Mesothelial cell of epicardium (in vitro differentiated cells): Measurements from ENCODE around the gene COL8A2. TPM values are rescaled to one million over a fixed set of nuclear protein-coding genes. Genes with fewer than 3 reads are reported as not detected.

Experiments used
- DNase-seq, 2 experiments: peaks; one replicate each; pipeline ENCODE4 v3.0.0; 2021; ENCODE audit warnings: low spot score in 2 of 2; ENCODE audit not compliant: unreplicated experiment in 2 of 2
- H3K27ac Mint-ChIP-seq: 2 replicates; pipeline ENCODE4 v1.8.0; 2021; ENCODE audit warnings: mixed read lengths
- H3K27me3 Mint-ChIP-seq: 2 replicates; pipeline ENCODE4 v1.8.0; 2021; ENCODE audit warnings: low read depth, mixed read lengths
- H3K36me3 Mint-ChIP-seq: 2 replicates; pipeline ENCODE4 v1.8.0; 2021; ENCODE audit warnings: mixed read lengths
- H3K4me1 Mint-ChIP-seq: 2 replicates; pipeline ENCODE4 v1.8.0; 2021; ENCODE audit warnings: mixed read lengths
- H3K4me3 Mint-ChIP-seq: 2 replicates; pipeline ENCODE4 v1.8.0; 2021; ENCODE audit warnings: mild to moderate bottlenecking, moderate library complexity, mixed read lengths
- H3K9me3 Mint-ChIP-seq: 2 replicates; pipeline ENCODE4 v1.8.0; 2021; ENCODE audit warnings: mixed read lengths
- total RNA-seq: library from RNA; stranded (reverse); gene quantifications from 3 replicates; pipeline ENCODE4 v1.2.1, GENCODE V29; 2021
- TF ChIP-seq, protein P1 (sequence below): fragments of 200-600 bp; sonication (generic); IDR thresholded peaks from one replicate; pipeline ENCODE4 v1.5.0; 2021; ENCODE audit warnings: antibody characterized with exemption; ENCODE audit not compliant: unreplicated experiment

The COL8A2 gene
- total RNA-seq, 1 donor from 2014 or later: 10.4 TPM

GRCh38 chr1:36168514-36168913, 43.5 kb upstream of the COL8A2 start:
- peaks cover 7% of the 10 kb centered on the region for H3K4me1 Mint-ChIP-seq
- no peak overlapping the region for H3K4me3 Mint-ChIP-seq
- DNase-seq: no peak
- H3K36me3 Mint-ChIP-seq: peaks cover 22% of the 10 kb centered on the region
- H3K9me3 Mint-ChIP-seq: no peaks in the 10 kb centered on the region
- peak overlapping the region; percentile 2 for H3K27ac Mint-ChIP-seq
- H3K27me3 Mint-ChIP-seq: no peaks in the 10 kb centered on the region
- TF ChIP-seq, protein P1, sequence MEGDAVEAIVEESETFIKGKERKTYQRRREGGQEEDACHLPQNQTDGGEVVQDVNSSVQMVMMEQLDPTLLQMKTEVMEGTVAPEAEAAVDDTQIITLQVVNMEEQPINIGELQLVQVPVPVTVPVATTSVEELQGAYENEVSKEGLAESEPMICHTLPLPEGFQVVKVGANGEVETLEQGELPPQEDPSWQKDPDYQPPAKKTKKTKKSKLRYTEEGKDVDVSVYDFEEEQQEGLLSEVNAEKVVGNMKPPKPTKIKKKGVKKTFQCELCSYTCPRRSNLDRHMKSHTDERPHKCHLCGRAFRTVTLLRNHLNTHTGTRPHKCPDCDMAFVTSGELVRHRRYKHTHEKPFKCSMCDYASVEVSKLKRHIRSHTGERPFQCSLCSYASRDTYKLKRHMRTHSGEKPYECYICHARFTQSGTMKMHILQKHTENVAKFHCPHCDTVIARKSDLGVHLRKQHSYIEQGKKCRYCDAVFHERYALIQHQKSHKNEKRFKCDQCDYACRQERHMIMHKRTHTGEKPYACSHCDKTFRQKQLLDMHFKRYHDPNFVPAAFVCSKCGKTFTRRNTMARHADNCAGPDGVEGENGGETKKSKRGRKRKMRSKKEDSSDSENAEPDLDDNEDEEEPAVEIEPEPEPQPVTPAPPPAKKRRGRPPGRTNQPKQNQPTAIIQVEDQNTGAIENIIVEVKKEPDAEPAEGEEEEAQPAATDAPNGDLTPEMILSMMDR: no peak

DNA sequence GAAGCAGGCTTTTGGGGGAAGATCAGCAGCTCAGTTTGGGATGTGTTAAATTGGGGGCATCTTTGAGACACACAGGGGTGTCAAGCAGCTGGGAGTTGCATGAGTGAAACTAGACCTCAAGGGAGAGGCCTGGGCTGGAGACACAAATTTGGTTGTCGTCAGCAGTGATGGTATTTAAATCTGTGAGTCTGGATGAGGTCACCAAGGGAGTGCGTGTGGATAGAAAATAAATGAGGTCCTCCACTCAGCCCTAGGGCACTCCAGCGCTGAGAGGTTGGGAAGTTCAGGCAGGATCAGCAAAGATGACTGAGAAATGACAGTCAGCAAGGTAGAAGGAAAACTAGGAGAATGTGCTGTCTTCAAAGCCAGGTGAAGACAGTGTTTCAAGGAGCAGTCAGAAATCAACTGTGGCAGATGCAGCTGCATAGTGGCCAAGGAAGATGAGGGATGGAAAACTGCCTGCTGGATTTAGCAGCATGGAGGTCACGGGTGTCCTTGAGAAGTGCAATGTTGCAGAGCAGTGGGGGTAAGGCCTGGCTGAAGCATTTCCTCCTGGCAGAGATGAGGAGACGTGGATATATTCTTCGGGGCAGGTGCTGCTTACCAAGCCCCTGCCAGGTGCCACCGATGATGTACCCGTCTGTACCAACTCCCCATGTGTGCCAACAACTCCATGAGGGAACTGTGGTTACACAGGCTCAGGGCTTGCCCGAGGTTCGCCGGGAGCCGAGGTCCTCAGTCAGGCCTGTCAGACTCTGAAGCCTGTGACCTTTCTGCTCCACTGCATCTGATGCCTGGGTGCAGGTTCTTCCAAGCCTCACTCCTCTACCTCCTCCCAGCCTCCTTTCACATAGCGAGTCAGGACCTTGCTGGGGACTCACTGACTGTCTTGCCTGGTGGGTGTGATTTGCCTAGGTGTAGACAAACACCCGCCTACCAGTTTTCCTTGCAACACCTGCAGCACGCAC, 42.2 kb upstream of the COL8A2 start:
- Mint-ChIP-seq H3K9me3 (no peaks in the 10 kb centered on the region), H3K4me3 (no peak overlapping the region), H3K27ac (peak overlapping the region; percentile 32), H3K4me1 (peaks cover 18% of the 10 kb centered on the region), H3K36me3 (peaks cover 15% of the 10 kb centered on the region), H3K27me3 (no peaks in the 10 kb centered on the region)
- TF ChIP-seq, protein P1: no peak
- DNase-seq: no peak

DNA sequence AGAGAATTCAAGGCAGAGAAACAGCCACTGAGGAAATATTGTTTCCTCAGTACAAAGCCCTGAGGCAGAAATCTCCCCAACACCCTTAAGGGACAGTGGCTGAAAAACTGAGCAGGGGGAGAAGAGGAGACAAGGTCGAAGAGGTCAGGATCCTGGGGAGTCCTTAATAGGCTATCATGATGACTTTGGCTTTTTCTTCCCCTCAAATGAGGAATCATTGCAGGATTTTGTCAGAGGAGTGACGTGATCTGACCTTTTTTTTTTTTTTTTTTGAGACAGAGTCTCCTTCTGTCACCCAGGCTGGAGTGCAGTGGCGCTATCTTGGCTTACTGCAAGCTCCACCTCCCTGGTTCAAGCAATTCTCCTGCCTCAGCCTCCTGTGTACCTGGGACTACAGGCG, 41.1 kb upstream of the COL8A2 start:
- TF ChIP-seq, protein P1: no peak
- no peak for DNase-seq
- Mint-ChIP-seq H3K9me3 (no peaks in the 10 kb centered on the region), H3K27me3 (no peaks in the 10 kb centered on the region), H3K4me3 (no peak overlapping the region), H3K36me3 (peaks cover 8% of the 10 kb centered on the region), H3K4me1 (peaks cover 29% of the 10 kb centered on the region), H3K27ac (peak overlapping the region; percentile 51)

DNA sequence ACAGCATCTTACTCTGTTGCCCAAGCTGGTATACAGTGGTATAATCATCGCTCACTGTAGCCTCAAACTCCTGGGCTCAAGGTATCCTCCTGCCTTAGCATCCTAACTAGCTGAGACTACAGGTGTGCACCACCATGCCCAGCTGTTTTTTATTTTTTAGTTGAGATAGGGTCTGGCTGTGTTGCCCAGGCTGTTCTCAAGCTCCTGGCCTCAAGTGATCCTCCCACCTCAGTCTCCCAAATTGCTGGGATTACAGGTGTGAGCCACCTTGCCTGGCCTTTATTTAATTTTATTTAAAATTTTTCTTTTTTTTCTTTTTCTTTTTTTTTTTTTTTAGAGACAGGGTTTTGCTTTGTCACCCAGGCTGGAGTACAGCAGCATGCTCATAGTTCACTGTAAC, 40.1 kb upstream of the COL8A2 start:
- H3K27ac Mint-ChIP-seq: no peak overlapping the region
- TF ChIP-seq, protein P1: no peak
- H3K4me3 Mint-ChIP-seq: no peak overlapping the region
- H3K4me1 Mint-ChIP-seq: peaks cover 37% of the 10 kb centered on the region
- H3K9me3 Mint-ChIP-seq: no peaks in the 10 kb centered on the region
- H3K27me3 Mint-ChIP-seq: no peaks in the 10 kb centered on the region
- DNase-seq: no peak
- peaks cover 7% of the 10 kb centered on the region for H3K36me3 Mint-ChIP-seq

DNA sequence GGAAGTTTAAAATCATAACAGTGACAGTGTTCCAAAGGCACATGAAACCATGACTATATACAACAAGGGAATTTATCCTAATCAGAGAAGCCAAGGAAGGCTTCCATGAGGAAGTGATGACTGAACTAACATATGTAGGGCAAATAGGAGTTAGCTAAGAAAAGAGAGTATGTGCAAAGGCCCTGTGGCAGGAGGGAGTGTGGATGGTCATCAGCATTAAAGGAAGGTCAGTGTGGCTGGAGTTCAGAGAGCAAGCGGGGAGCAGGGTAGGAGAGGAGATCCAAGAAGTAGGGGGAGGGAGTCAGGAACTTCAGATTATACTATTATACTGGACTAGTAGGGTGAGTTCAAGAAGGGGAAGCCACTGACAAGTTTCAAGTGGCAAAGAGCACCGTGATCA, 39.3 kb upstream of the COL8A2 start:
- peaks cover 40% of the 10 kb centered on the region for H3K4me1 Mint-ChIP-seq
- no peaks in the 10 kb centered on the region for H3K27me3 Mint-ChIP-seq
- no peak overlapping the region for H3K27ac Mint-ChIP-seq

More for the DNA sequence above, 39.3 kb upstream of the COL8A2 start:
- Mint-ChIP-seq H3K4me3 (no peak overlapping the region), H3K9me3 (no peaks in the 10 kb centered on the region), H3K36me3 (peaks cover 7% of the 10 kb centered on the region)
- TF ChIP-seq, protein P1: no peak
- no peak for DNase-seq
